ENCODE results near the gene LRCH4.

- TF ChIP-seq POLR2A (IDR thresholded peaks at IDR 0.05) = peak in 1 of 2 donors; percentile 80
- TF ChIP-seq CTCF (IDR thresholded peaks at IDR 0.05) = no peak
Observed at GRCh38 chr7:100538654-100539435, 47.1 kb downstream of the LRCH4 start, which contains the start of gene AGFG2.

Measured in heart left ventricle (tissue), 13 donors.